Hepatocyte (in vitro differentiated cells): ENCODE results near the gene MAPK8IP1. TPM values are rescaled to one million over a fixed set of nuclear protein-coding genes. Genes with fewer than 3 reads are reported as not detected.

Experiments
- DNase-seq: peaks from one replicate; pipeline ENCODE4 v3.0.0-alpha.2; 2016; ENCODE audit warnings: low spot score
- H2AFZ ChIP-seq: fragments of 200-600 bp; sonication (generic); 2 replicates; pipeline ENCODE4 v1.6.0; 2016; ENCODE audit warnings: antibody characterized with exemption, mild to moderate bottlenecking
- H3K27ac ChIP-seq: fragments of 200-600 bp; sonication (generic); 2 replicates; pipeline ENCODE4 v1.5.1; 2016; ENCODE audit warnings: mild to moderate bottlenecking
- H3K27me3 ChIP-seq: fragments of 200-600 bp; sonication (generic); 2 replicates; pipeline ENCODE4 v1.6.1; 2016
- H3K36me3 ChIP-seq: fragments of 200-600 bp; sonication (generic); replicated peaks from 2 replicates; pipeline ENCODE4 v1.5.1; 2016; ENCODE audit warnings: low read depth; ENCODE audit not compliant: insufficient read depth
- H3K4me1 ChIP-seq: fragments of 200-600 bp; sonication (generic); 2 replicates; pipeline ENCODE4 v1.5.1; 2016; ENCODE audit warnings: mild to moderate bottlenecking, moderate library complexity; ENCODE audit not compliant: insufficient read depth
- H3K4me2 ChIP-seq: fragments of 200-600 bp; sonication (generic); 2 replicates; pipeline ENCODE4 v1.6.0; 2016
- H3K4me3 ChIP-seq: fragments of 200-600 bp; sonication (generic); 2 replicates; pipeline ENCODE4 v1.5.1; 2016; ENCODE audit warnings: mild to moderate bottlenecking
- H3K79me2 ChIP-seq: fragments of 200-600 bp; sonication (generic); 2 replicates; pipeline ENCODE4 v1.6.0; 2017; ENCODE audit warnings: mild to moderate bottlenecking
- H3K9me2 ChIP-seq: fragments of 200-600 bp; sonication (generic); replicated peaks from 2 replicates; pipeline ENCODE4 v1.6.0; 2017; ENCODE audit warnings: mild to moderate bottlenecking; ENCODE audit not compliant: insufficient read depth
- H3K9me3 ChIP-seq: fragments of 200-600 bp; sonication (generic); 2 replicates; pipeline ENCODE4 v1.5.1; 2016; ENCODE audit warnings: low read depth, mild to moderate bottlenecking
- H4K20me1 ChIP-seq: fragments of 200-600 bp; sonication (generic); 2 replicates; pipeline ENCODE4 v1.6.0; 2016; ENCODE audit warnings: mild to moderate bottlenecking; ENCODE audit not compliant: insufficient read depth, poor library complexity, severe bottlenecking
- EZH2 ChIP-seq: fragments of 200-600 bp; sonication (generic); IDR thresholded peaks from 2 replicates; pipeline ENCODE4 v1.6.1; 2016; ENCODE audit warnings: antibody characterized with exemption, mild to moderate bottlenecking, borderline replicate concordance
- EZH2phosphoT487 ChIP-seq: fragments of 200-600 bp; sonication (generic); IDR thresholded peaks from one replicate; pipeline ENCODE4 v1.6.1; 2018; ENCODE audit warnings: antibody characterized with exemption, mild to moderate bottlenecking, low read depth, moderate library complexity; ENCODE audit not compliant: unreplicated experiment, severe bottlenecking
- WGBS: methylation state at CpG from one replicate; pipeline ENCODE4 v1.1.6; 2016; ENCODE audit warnings: low lambda C conversion rate; ENCODE audit errors: missing lambda C conversion rate; 5-methylcytosine and 5-hydroxymethylcytosine counted together
- polyA plus RNA-seq: library from polyadenylated mRNA; unstranded; fragments of >200 nt; fragmentation: Nextera tagmentation; extraction: Ambion mirVana; gene quantifications from 2 replicates; pipeline ENCODE4 v1.2.1, GENCODE V29; 2016
- total RNA-seq: library from RNA; depleted of rRNA; stranded (reverse); fragments of >200 nt; gene quantifications from 2 replicates; pipeline ENCODE4 v1.2.3, GENCODE V29; 2014
- TF ChIP-seq, protein P1 (sequence below): fragments of 200-600 bp; sonication (generic); IDR thresholded peaks from 2 replicates; pipeline ENCODE4 v1.5.1; 2016; ENCODE audit warnings: antibody characterized with exemption, mild to moderate bottlenecking; ENCODE audit not compliant: poor library complexity

The MAPK8IP1 gene
- total and polyA plus RNA-seq, 2 experiments from 2014 or later = 7.2 to 7.6 TPM

DNA sequence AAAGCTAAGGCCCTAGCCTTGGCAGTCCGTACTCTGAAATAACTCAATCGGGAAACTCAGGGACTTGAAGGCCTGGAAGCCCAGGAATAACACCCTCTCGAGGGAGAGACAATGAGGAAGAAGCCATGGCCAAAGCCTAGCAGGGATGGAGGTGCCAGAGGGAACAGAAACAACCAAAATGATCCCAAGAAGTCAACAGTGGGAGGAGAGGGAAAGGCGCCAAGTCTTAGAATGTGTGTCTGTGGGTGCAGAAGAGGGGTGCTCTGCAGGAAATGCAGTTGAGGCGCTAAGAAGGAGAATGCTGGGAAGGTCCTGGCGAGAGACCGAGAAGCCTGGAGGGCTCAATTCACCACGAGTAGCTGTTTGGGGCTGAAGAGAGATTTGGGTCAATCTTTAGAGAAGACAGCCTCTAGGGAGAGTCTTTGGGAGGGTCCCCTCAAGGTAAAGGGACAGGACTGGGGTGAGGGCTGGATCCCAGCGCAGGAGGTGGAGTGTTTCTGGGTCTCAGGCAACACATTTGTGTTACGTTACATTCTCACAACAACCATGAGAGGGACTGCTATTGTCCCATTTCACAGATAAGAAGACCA lies 760 bp upstream of the MAPK8IP1 start:
- H3K27me3 ChIP-seq = no peaks in the 10 kb centered on the region
- H3K79me2 ChIP-seq = no peaks in the 10 kb centered on the region
- no peak for DNase-seq
- H3K27ac ChIP-seq = no peak overlapping the region
- no peak overlapping the region for H2AFZ ChIP-seq
- H3K36me3 ChIP-seq = no peaks in the 10 kb centered on the region
- no peaks in the 10 kb centered on the region for H3K9me3 ChIP-seq
- H3K9me2 ChIP-seq = no peaks in the 10 kb centered on the region
- TF ChIP-seq EZH2phosphoT487 (no peak), EZH2 (no peak)
- TF ChIP-seq, protein P1, sequence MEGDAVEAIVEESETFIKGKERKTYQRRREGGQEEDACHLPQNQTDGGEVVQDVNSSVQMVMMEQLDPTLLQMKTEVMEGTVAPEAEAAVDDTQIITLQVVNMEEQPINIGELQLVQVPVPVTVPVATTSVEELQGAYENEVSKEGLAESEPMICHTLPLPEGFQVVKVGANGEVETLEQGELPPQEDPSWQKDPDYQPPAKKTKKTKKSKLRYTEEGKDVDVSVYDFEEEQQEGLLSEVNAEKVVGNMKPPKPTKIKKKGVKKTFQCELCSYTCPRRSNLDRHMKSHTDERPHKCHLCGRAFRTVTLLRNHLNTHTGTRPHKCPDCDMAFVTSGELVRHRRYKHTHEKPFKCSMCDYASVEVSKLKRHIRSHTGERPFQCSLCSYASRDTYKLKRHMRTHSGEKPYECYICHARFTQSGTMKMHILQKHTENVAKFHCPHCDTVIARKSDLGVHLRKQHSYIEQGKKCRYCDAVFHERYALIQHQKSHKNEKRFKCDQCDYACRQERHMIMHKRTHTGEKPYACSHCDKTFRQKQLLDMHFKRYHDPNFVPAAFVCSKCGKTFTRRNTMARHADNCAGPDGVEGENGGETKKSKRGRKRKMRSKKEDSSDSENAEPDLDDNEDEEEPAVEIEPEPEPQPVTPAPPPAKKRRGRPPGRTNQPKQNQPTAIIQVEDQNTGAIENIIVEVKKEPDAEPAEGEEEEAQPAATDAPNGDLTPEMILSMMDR = no peak
- no peak overlapping the region for H3K4me3 ChIP-seq
- H4K20me1 ChIP-seq = no peaks in the 10 kb centered on the region
- 89% methylated on average over 10 of the region's 10 CpGs for WGBS
- H3K4me2 ChIP-seq = peak overlapping the region; percentile 79
- H3K4me1 ChIP-seq = peaks cover 3% of the 10 kb centered on the region

DNA sequence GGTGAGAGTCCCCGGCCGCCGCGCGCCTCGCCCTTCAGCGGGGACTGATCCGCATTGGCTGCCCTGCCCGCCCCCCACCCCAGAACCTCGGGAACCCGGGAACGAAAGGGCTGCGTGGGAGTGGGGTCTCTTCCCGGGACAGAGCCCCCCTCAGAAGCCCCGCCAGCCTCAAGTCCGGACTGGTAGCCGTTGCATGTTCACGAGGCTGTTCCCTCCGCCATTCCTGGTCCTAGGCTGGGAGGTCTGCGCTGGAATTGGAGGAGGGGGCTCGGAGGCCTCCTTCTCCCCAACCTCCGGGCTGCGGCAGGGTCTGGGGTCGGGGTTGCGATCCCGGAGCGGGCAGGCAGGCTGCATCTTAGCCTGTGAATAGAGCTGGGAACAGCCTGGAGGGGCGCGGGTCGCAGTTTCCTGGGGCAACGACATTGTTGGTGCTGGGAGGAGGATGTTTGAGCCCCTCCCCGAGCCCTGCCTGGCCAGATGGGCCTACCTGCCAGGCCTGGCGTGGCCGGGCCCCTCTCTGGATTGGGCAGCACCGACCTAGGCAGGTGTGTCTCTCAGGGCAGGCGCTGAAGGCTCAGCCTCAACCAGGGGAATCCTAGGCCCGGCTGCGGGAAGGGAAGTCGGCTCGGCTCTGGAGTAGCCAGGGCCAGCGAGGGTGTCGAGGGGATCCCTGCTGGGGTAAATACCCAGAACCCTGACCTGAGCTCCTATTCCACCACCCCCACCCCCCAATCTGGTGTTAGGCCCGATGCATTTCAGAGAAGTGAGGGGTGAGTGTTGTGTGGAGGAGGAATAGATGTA lies 670 bp downstream of the MAPK8IP1 start:
- H3K27ac ChIP-seq = no peak overlapping the region
- DNase-seq = no peak
- no peaks in the 10 kb centered on the region for H3K36me3 ChIP-seq
- H3K79me2 ChIP-seq = no peaks in the 10 kb centered on the region
- H3K4me3 ChIP-seq = peak overlapping the region; percentile 39
- WGBS = 17% methylated on average over 41 of the region's 43 CpGs
- TF ChIP-seq EZH2phosphoT487 (no peak), EZH2 (no peak)
- TF ChIP-seq, protein P1 = no peak
- H4K20me1 ChIP-seq = no peaks in the 10 kb centered on the region
- H3K9me2 ChIP-seq = no peaks in the 10 kb centered on the region
- no peaks in the 10 kb centered on the region for H3K27me3 ChIP-seq
- H3K9me3 ChIP-seq = no peaks in the 10 kb centered on the region
- peak overlapping the region; percentile 95 for H3K4me2 ChIP-seq
- H2AFZ ChIP-seq = peak overlapping the region; percentile 20
- no peaks in the 10 kb centered on the region for H3K4me1 ChIP-seq

DNA sequence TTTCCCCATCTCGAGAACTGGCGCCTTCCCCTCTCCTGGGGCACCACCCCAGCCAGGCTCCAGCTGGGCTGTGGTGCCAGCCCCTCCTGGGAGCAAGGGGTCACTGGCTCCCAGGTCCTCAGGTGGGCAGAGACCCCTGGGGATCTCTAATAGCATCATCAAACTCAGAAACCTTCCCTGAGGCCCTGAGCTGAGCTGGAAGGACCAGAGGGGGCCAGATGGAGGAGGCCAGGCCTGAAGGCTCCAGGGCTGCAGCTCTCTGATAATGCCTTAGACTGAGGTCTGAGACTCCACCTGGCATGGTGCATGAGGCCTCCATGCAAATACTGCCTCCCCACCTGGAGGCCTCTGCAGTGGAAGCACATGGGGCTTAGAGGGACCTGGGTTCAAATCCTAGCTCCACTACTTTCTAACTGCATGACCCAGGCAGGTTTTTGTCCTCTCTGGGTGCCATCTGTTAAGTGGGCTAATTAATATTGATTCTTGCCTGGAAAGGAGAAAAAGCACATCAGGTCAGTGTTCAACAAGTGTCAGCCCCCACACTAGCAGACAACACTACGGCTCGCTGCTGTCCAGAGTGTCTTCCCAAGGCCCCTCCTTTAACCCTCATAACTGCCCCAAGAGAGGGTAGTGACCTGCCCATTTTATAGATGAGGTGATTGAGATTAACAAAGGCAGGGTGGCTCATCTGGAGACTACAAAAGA lies 1.5 kb downstream of the MAPK8IP1 start:
- Histone ChIP-seq H4K20me1 (no peaks in the 10 kb centered on the region), H3K4me2 (no peak overlapping the region)
- WGBS = 89% methylated on average over 4 of the region's 4 CpGs

More for the DNA sequence above, 1.5 kb downstream of the MAPK8IP1 start:
- Histone ChIP-seq H3K4me1 (no peaks in the 10 kb centered on the region), H2AFZ (no peak overlapping the region), H3K36me3 (no peaks in the 10 kb centered on the region), H3K27ac (no peak overlapping the region), H3K79me2 (no peaks in the 10 kb centered on the region), H3K9me2 (no peaks in the 10 kb centered on the region), H3K27me3 (no peaks in the 10 kb centered on the region), H3K9me3 (no peaks in the 10 kb centered on the region), H3K4me3 (no peak overlapping the region)
- DNase-seq = no peak
- TF ChIP-seq EZH2 = no peak
- TF ChIP-seq EZH2phosphoT487 = no peak
- TF ChIP-seq, protein P1 = no peak
